Smooth muscle cell of the pulmonary artery (primary cell): ENCODE data around the gene EXOC1. TPM values are rescaled to one million over a fixed set of nuclear protein-coding genes. Genes with fewer than 3 reads are reported as not detected.

Source experiments
- total RNA-seq: library from RNA; depleted of rRNA; stranded (reverse); fragments of >200 nt; gene quantifications from 2 replicates; pipeline ENCODE4 v1.2.3, GENCODE V29; 2014

The EXOC1 gene, protein sequence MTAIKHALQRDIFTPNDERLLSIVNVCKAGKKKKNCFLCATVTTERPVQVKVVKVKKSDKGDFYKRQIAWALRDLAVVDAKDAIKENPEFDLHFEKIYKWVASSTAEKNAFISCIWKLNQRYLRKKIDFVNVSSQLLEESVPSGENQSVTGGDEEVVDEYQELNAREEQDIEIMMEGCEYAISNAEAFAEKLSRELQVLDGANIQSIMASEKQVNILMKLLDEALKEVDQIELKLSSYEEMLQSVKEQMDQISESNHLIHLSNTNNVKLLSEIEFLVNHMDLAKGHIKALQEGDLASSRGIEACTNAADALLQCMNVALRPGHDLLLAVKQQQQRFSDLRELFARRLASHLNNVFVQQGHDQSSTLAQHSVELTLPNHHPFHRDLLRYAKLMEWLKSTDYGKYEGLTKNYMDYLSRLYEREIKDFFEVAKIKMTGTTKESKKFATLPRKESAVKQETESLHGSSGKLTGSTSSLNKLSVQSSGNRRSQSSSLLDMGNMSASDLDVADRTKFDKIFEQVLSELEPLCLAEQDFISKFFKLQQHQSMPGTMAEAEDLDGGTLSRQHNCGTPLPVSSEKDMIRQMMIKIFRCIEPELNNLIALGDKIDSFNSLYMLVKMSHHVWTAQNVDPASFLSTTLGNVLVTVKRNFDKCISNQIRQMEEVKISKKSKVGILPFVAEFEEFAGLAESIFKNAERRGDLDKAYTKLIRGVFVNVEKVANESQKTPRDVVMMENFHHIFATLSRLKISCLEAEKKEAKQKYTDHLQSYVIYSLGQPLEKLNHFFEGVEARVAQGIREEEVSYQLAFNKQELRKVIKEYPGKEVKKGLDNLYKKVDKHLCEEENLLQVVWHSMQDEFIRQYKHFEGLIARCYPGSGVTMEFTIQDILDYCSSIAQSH
- 59.3 and 62.1 TPM in 2 replicates for total RNA-seq

DNA sequence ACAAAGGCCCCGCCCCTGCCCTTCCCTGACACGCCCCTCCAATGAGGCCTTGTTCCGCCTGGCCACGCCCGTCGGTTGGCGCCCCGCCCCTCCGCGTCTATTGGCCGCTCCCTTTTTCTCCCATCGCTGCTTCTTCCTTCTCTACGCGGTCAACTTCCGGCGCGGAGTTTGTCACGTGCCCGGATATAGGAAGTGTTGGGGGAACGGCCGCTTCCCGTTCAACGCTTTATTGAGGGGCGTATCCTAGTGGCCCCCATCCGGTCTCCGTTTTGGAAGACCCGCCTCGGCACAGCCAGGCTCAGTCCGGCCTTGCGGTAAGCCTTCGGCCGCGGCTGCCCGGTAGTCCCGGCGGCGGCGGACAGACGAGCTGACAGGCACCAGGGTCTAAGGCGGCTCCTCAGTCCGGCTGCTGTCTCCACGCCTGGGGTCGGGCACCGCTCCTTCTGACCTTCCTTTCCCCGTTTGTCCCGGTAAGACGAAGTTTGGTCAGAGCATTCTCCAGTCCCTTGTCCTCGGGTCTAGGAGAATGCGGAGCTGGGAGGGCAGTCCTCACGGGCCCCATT is at the start of gene EXOC1:
TSS of gene EXOC1 (plus strand) at position 165 of the 563 bp plus-strand sequence. CDS start 4,676 bp downstream, outside the sequence.

DNA sequence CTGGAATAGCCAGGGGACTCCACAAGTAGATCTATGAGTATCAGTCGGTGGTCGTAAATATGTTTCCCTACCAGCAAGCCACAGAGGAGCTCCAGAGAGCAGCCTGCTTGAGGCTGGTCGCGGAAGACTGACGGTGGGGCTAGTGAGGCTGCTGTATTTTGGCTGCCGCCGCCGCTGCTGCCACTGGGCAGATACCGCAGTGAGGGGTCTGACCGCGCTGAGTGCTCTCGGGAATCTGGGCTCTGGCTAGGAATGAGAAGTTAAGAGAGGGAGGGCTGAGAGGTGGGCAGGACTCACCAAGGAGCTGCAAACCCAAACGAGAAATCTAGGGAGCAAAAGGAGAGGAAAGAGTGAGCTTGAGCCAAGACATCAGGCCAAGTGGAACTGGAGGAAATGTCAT is 33.8 kb upstream of the EXOC1 start, which contains the start of gene EXOC1L:
TSS of gene EXOC1L (plus strand) at position 157 of the 400 bp plus-strand sequence. CDS start at position 394, 237 bp downstream.

DNA sequence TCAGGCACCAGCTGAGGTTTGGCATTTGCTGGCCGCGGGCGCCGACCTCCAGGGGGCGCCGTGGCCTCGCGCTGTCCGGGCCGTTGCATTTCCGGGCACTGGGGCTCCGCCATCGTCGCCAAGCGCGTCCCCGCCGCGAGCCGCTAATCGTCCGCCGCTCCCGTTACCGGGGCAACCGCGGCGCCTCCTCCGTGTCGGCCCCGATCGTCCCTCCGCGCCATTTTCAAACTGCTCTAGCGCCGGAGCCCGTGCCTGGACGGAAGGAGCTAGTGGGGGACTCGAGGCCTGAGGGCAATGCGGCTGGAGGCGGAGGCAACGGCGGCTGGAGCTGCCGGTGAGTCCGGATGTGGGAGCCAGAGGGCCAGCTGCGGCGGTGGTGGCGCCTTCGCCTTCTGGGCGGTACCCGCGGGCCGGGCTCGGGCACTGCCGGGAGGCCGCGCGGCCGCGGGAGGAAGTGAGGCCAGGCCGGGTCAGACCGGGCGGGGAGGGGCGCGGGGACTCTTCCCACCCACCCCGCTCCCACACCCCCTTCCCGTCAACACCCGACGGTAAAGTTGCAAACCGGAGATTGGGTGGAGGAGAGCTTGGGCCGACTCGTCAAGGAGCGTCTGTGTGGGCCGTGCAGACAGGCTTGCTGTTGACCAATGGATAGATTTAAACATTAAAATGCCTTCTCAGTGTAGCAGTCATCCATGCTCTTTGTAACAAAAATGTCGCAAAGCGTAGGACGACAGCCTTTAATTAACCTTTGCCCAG is 95.5 kb downstream of the EXOC1 start, which contains the start of gene CEP135:
TSS of gene CEP135 (plus strand) at position 220 of the 756 bp plus-strand sequence. CDS start 3,186 bp downstream, outside the sequence.

Other genes with a start within 250 kb of the EXOC1 start
- gene NMU, start 217.3 kb upstream of the EXOC1 start, total RNA-seq, result not detected in 2 replicates
- not detected in 2 replicates for gene EXOC1L, start 33.9 kb upstream of the EXOC1 start, total RNA-seq
- gene CEP135, start 95.3 kb downstream of the EXOC1 start, total RNA-seq, result 6.3 and 7.4 TPM in 2 replicates